Right lobe of liver (tissue), 6 donors: ENCODE results near the gene CCDC112. TPM values are rescaled to one million over a fixed set of nuclear protein-coding genes. Genes with fewer than 3 reads are reported as not detected.
"Not testable (repeated sequence)": the region's sequence is repeated elsewhere in the genome, so short reads cannot be mapped to it uniquely, and the experiment has no call there.

Source experiments
- ATAC-seq, 4 donors: fragments of 200-7000 bp; cut with Tn5 transposase; one replicate each; pipeline ENCODE4 v1.9.1; 2020; ENCODE audit warnings: mild to moderate bottlenecking in 4 of 4, moderate library complexity in 4 of 4
- DNase-seq, 3 donors: peaks; one replicate each; pipeline ENCODE4 v3.0.0-alpha.2; 2020
- H3K27ac ChIP-seq, 3 donors: fragments of 200-600 bp; one replicate each; pipeline ENCODE4 v1.8.0; 2022
- H3K27me3 ChIP-seq, 2 donors: fragments of 200-600 bp; one replicate each; pipeline ENCODE4 v1.8.0; 2022
- H3K36me3 ChIP-seq, 4 donors: fragments of 200-600 bp; sonication (generic) in 1 of 4; one replicate each; pipeline versions ENCODE4 v1.5.1 to v1.8.0; 2017 to 2022; ENCODE audit warnings: control low read depth in 1 of 4
- H3K4me1 ChIP-seq, 4 donors: fragments of 200-600 bp; sonication (generic) in 1 of 4; one replicate each; pipeline versions ENCODE4 v1.5.1 to v1.8.0; 2017 to 2022; ENCODE audit warnings: control low read depth in 1 of 4
- H3K4me3 ChIP-seq, 3 donors: fragments of 200-600 bp; one replicate each; pipeline ENCODE4 v1.8.0; 2022
- H3K9me3 ChIP-seq, 4 donors: fragments of 200-600 bp; sonication (generic) in 1 of 4; one replicate each; pipeline versions ENCODE4 v1.5.1 to v1.8.0; 2017 to 2022; ENCODE audit warnings: control low read depth in 1 of 4
- CTCF ChIP-seq, 4 donors: fragments of 200-600 bp in 3 of 4; fragments of 450-650 bp in 1 of 4; IDR thresholded peaks; one replicate each; pipeline versions ENCODE4 v1.5.1 to v1.8.0; 2016 to 2022; ENCODE audit warnings: antibody characterized with exemption in 4 of 4, mild to moderate bottlenecking in 2 of 4
- POLR2A ChIP-seq: fragments of 450-650 bp; IDR thresholded peaks from one replicate; pipeline ENCODE4 v1.6.1; 2017; ENCODE audit warnings: antibody characterized with exemption, mild to moderate bottlenecking
- WGBS: methylation state at CpG from one replicate; pipeline ENCODE4 v1.1.6; 2018; ENCODE audit warnings: low coverage, low lambda C conversion rate; ENCODE audit not compliant: insufficient coverage; ENCODE audit errors: missing lambda C conversion rate; 5-methylcytosine and 5-hydroxymethylcytosine counted together
- intact Hi-C, 2 donors: fragments of 100-400 bp; cut with DNase I; formaldehyde crosslinking; loops; one replicate each; pipeline versions ENCODE4 v1.11.2 to v1.14.1; 2022
- total RNA-seq, 6 experiments: library from RNA; depleted of rRNA in 2 of 6; stranded (reverse); fragments of >200 nt in 2 of 6; fragmentation: NEBNext Ultra II Directional in 3 of 6; extraction: Animal tissue kit (Norgen Biotek cat#: 25700) in 3 of 6; gene quantifications; one replicate each; pipeline versions ENCODE4 v1.1.0 to v1.2.4, GENCODE V29; 2016 to 2023
- donor health status: DM: no; HTN: yes; CAD: no.
- donor health status: DM: no; HTN: no; CAD: no.
- donor health status: DM: no; HTN: no; CAD: no.
- donor health status: DM: no; HTN: yes; CAD: no.
- donor health status: DM: no; HTN: yes; CAD: no.

The CCDC112 gene
- total RNA-seq, 6 experiments from 2014 or later = 0.49 to 1.8 (median 0.93) TPM

- Histone ChIP-seq H3K27ac (peak within 1 kb of the TSS; percentile 58 to 81 (median 78)), H3K4me3 (peak within 1 kb of the TSS; percentile 79 to 95 (median 84)), H3K9me3 (no peaks in the 10 kb centered on the region), H3K36me3 (no peaks in the 10 kb centered on the region), H3K4me1 (peaks cover 0 to 18% (median 4%) of the 10 kb centered on the region in 4 donors), H3K27me3 (no peaks in the 10 kb centered on the region)
- intact Hi-C loops = no loop called here
- WGBS = 0% methylated on average over 15 of the region's 50 CpGs
- DNase-seq (peak; percentile 83 to 88 (median 86)), ATAC-seq (peak; percentile 98 to 99 (median 99))
- TF ChIP-seq CTCF (IDR thresholded peaks at IDR 0.05) (no peak), POLR2A (peak; percentile 53)
These were observed 34.0 kb downstream of the CCDC112 start, which contains the start of gene PGGT1B for GRCh38 chr5:115262321-115263077. Gene PGGT1B (minus strand): TSS chr5:115262877. CDS start chr5:115262851, 26 bp downstream.

GRCh38 chr5:115262011-115262320, 34.5 kb downstream of the CCDC112 start:
- intact Hi-C loops = no loop called here
- 2% methylated on average over 8 of the region's 8 CpGs for WGBS
- peak overlapping the region; percentile 79 to 95 (median 84) for H3K4me3 ChIP-seq
- no peaks in the 10 kb centered on the region for H3K36me3 ChIP-seq
- H3K27me3 ChIP-seq = no peaks in the 10 kb centered on the region
- peak; percentile 12 to 36 (median 26) for ATAC-seq
- DNase-seq = no peak
- peaks cover 0 to 18% (median 4%) of the 10 kb centered on the region in 4 donors for H3K4me1 ChIP-seq
- no peak for TF ChIP-seq CTCF (IDR thresholded peaks at IDR 0.05)
- peak overlapping the region in 2 of 3 donors; percentile 78 to 81 for H3K27ac ChIP-seq
- no peaks in the 10 kb centered on the region for H3K9me3 ChIP-seq

GRCh38 chr5:115260248-115260647, 36.2 kb downstream of the CCDC112 start:
- H3K27ac ChIP-seq = no peak overlapping the region
- no peak overlapping the region for H3K4me3 ChIP-seq
- H3K36me3 ChIP-seq = no peaks in the 10 kb centered on the region
- H3K9me3 ChIP-seq = no peaks in the 10 kb centered on the region
- intact Hi-C loops = no loop called here
- TF ChIP-seq POLR2A (no peak), CTCF (IDR thresholded peaks at IDR 0.05) (no peak)
- DNase-seq (no peak), ATAC-seq (no peak)
- peaks cover 0 to 29% (median 6%) of the 10 kb centered on the region in 4 donors for H3K4me1 ChIP-seq
- no peaks in the 10 kb centered on the region for H3K27me3 ChIP-seq
- WGBS = 83% methylated on average over 2 of the region's 2 CpGs

- Histone ChIP-seq H3K9me3 (no peaks in the 10 kb centered on the region), H3K36me3 (no peaks in the 10 kb centered on the region), H3K4me3 (no peak overlapping the region), H3K27ac (no peak overlapping the region), H3K4me1 (peaks cover 0 to 30% (median 6%) of the 10 kb centered on the region in 4 donors), H3K27me3 (no peaks in the 10 kb centered on the region)
- intact Hi-C loops = no loop called here
- no peak for ATAC-seq
- no peak for DNase-seq
- TF ChIP-seq CTCF (IDR thresholded peaks at IDR 0.05) = no peak
- no peak for TF ChIP-seq POLR2A
These were observed 38.5 kb downstream of the CCDC112 start for GRCh38 chr5:115257981-115258380.

- not testable (repeated sequence) for ATAC-seq, H3K27me3 ChIP-seq, H3K4me3 ChIP-seq, H3K36me3 ChIP-seq, H3K9me3 ChIP-seq, H3K4me1 ChIP-seq, DNase-seq, H3K27ac ChIP-seq
- 75% methylated on average over 5 of the region's 5 CpGs for WGBS
- intact Hi-C loops = loop anchor here in 1 of 2 donors (5.0 kb wide), 1 partner anchor 152 kb away; no protein-coding TSS in a partner anchor
These were observed 47.1 kb downstream of the CCDC112 start for GRCh38 chr5:115249379-115249778.
